Measurements from ENCODE around the gene ACTR3C. TPM values are rescaled to one million over a fixed set of nuclear protein-coding genes. Genes with fewer than 3 reads are reported as not detected.

ACTR3C gene
- total RNA-seq, 1 experiment from 2014 or later = 8.0 TPM

DNA sequence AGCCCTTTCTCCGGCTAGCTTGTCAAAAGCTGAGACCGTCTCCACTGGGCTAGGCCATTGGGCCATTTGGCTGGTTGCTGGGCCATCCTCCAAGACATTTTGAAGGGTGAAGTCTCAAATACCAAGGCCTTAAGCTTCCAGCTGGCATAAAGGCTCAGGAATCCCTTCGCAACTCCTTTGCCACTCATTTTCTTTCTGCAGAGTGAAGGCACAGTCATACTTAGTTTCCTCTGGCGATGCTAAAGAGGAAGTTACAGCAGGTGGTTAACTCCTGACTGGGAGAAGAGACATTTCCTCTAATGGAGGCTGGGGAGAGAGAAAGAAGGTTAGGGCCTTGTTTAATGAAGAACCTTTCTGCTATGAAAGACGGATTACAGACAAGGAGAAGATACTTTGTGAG is 40.5 kb upstream of the ACTR3C start:
- POLR2A ChIA-PET = no interaction called here

DNA sequence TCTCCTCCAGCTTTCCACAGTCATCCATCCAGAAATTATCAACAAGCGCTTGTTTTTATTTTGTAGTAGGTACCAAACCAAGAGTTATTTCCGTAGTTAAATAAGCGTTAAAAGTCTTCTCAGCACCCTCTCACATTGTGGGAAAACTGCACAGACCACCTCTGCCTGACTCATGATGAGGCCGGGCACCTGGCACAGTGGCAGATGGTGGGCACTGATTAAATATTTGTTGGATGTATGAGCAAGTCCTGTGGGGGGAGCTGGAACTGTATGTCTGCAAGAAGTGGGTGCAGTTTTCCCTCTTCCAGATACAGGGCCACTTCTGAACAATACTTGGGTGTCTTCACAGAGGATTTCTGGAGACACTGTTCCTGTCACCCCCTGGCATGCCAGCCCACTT is 40.0 kb upstream of the ACTR3C start:
- Mint-ChIP-seq H3K27me3 (ENCODE audit: insufficient read depth, unreplicated experiment) (no peaks in the 10 kb centered on the region), H3K9me3 (ENCODE audit: unreplicated experiment) (peaks cover 12% of the 10 kb centered on the region), H3K36me3 (ENCODE audit: insufficient read depth, unreplicated experiment) (peaks cover 6% of the 10 kb centered on the region), H3K4me3 (ENCODE audit: unreplicated experiment) (no peak overlapping the region), H3K4me1 (ENCODE audit: low read depth, unreplicated experiment) (peaks cover 11% of the 10 kb centered on the region), H3K27ac (ENCODE audit: unreplicated experiment) (no peak overlapping the region)
- Histone ChIP-seq H3K27me3 (replicated peaks; ENCODE audit: control insufficient read depth, insufficient read depth, low read length) (no peaks in the 10 kb centered on the region), H3K9me3 (no peaks in the 10 kb centered on the region), H3K4me1 (0 out of 2 replicates have a peak, but pooled peaks cover 7% of the 10 kb centered on the region), H3K36me3 (ENCODE audit: control insufficient read depth, insufficient read depth, low read length) (no peaks in the 10 kb centered on the region), H3K4me3 (ENCODE audit: low read depth, low read length) (no peak overlapping the region)
- BruUV-seq (replicated peaks) = no TSS peak
- ChIA-PET CTCF (no interaction called here), POLR2A (no interaction called here)
- TF ChIP-seq, protein P1, sequence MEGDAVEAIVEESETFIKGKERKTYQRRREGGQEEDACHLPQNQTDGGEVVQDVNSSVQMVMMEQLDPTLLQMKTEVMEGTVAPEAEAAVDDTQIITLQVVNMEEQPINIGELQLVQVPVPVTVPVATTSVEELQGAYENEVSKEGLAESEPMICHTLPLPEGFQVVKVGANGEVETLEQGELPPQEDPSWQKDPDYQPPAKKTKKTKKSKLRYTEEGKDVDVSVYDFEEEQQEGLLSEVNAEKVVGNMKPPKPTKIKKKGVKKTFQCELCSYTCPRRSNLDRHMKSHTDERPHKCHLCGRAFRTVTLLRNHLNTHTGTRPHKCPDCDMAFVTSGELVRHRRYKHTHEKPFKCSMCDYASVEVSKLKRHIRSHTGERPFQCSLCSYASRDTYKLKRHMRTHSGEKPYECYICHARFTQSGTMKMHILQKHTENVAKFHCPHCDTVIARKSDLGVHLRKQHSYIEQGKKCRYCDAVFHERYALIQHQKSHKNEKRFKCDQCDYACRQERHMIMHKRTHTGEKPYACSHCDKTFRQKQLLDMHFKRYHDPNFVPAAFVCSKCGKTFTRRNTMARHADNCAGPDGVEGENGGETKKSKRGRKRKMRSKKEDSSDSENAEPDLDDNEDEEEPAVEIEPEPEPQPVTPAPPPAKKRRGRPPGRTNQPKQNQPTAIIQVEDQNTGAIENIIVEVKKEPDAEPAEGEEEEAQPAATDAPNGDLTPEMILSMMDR (IDR thresholded peaks at IDR 0.05; ENCODE audit: insufficient read depth in 1 of 2, low read depth in 1 of 2, low read length in 1 of 2, severe bottlenecking in 1 of 2, unreplicated experiment in 1 of 2) = no peak
- intact Hi-C loops (cut with micrococcal nuclease; ENCODE audit: unreplicated experiment) = no loop called here
- DNase-seq = no peak

More for the DNA sequence above, 40.5 kb upstream of the ACTR3C start:
- CTCF ChIA-PET = no interaction called here
- H3K4me1 ChIP-seq = 0 out of 2 replicates have a peak, but pooled peaks cover 7% of the 10 kb centered on the region
- peaks cover 11% of the 10 kb centered on the region for H3K4me1 Mint-ChIP-seq (ENCODE audit: low read depth, unreplicated experiment)
- peaks cover 8% of the 10 kb centered on the region for H3K36me3 Mint-ChIP-seq (ENCODE audit: insufficient read depth, unreplicated experiment)
- no peak overlapping the region for H3K4me3 Mint-ChIP-seq (ENCODE audit: unreplicated experiment)
- H3K4me3 ChIP-seq (ENCODE audit: low read depth, low read length) = no peak overlapping the region
- intact Hi-C loops (cut with micrococcal nuclease; ENCODE audit: unreplicated experiment) = no loop called here
- no peaks in the 10 kb centered on the region for H3K27me3 Mint-ChIP-seq (ENCODE audit: insufficient read depth, unreplicated experiment)
- H3K36me3 ChIP-seq (ENCODE audit: control insufficient read depth, insufficient read depth, low read length) = no peaks in the 10 kb centered on the region
- no peak for DNase-seq
- no peaks in the 10 kb centered on the region for H3K27me3 ChIP-seq (replicated peaks; ENCODE audit: control insufficient read depth, insufficient read depth, low read length)
- TF ChIP-seq, protein P1 (IDR thresholded peaks at IDR 0.05; ENCODE audit: insufficient read depth in 1 of 2, low read depth in 1 of 2, low read length in 1 of 2, severe bottlenecking in 1 of 2, unreplicated experiment in 1 of 2) = no peak
- H3K9me3 ChIP-seq = no peaks in the 10 kb centered on the region
- no TSS peak for BruUV-seq (replicated peaks)
- H3K9me3 Mint-ChIP-seq (ENCODE audit: unreplicated experiment) = peaks cover 12% of the 10 kb centered on the region
- no peak overlapping the region for H3K27ac Mint-ChIP-seq (ENCODE audit: unreplicated experiment)

- Mint-ChIP-seq H3K36me3 (ENCODE audit: insufficient read depth, unreplicated experiment) (no peaks in the 10 kb centered on the region), H3K9me3 (ENCODE audit: unreplicated experiment) (peaks cover 12% of the 10 kb centered on the region), H3K4me3 (ENCODE audit: unreplicated experiment) (no peak overlapping the region), H3K27me3 (ENCODE audit: insufficient read depth, unreplicated experiment) (no peaks in the 10 kb centered on the region), H3K27ac (ENCODE audit: unreplicated experiment) (no peak overlapping the region), H3K4me1 (ENCODE audit: low read depth, unreplicated experiment) (peaks cover 11% of the 10 kb centered on the region)
- BruUV-seq (replicated peaks) = no TSS peak
- Histone ChIP-seq H3K27me3 (replicated peaks; ENCODE audit: control insufficient read depth, insufficient read depth, low read length) (no peaks in the 10 kb centered on the region), H3K9me3 (no peaks in the 10 kb centered on the region), H3K36me3 (ENCODE audit: control insufficient read depth, insufficient read depth, low read length) (no peaks in the 10 kb centered on the region), H3K4me1 (no peaks in the 10 kb centered on the region), H3K4me3 (ENCODE audit: low read depth, low read length) (no peak overlapping the region)
- intact Hi-C loops (cut with micrococcal nuclease; ENCODE audit: unreplicated experiment) = no loop called here
- POLR2A ChIA-PET = no interaction called here
- CTCF ChIA-PET = no interaction called here
- TF ChIP-seq, protein P1 (IDR thresholded peaks at IDR 0.05; ENCODE audit: insufficient read depth in 1 of 2, low read depth in 1 of 2, low read length in 1 of 2, severe bottlenecking in 1 of 2, unreplicated experiment in 1 of 2) = no peak
- no peak for DNase-seq
Measured at GRCh38 chr7:150361807-150362621, 38.7 kb upstream of the ACTR3C start.
